ENCODE measurements around the gene SIRPG. TPM values are rescaled to one million over a fixed set of nuclear protein-coding genes. Genes with fewer than 3 reads are reported as not detected.

The SIRPG gene
- polyA plus RNA-seq, 2 of the 4 experiments (the other 2 are of a cell fraction), result not detected

GRCh38 chr20:1693427-1693826 lies 35.8 kb upstream of the SIRPG start:
- H3K27ac ChIP-seq, result no peak overlapping the region
- H3K4me3 ChIP-seq, result no peak overlapping the region
- H3K4me2 ChIP-seq, result no peak overlapping the region
- no peaks in the 10 kb centered on the region for H3K4me1 ChIP-seq
- CTCF ChIA-PET, result interaction anchor here (1.4 kb wide), 1 partner anchor 84 kb away, joined by 3 read pairs; no protein-coding TSS in a partner anchor
- DNase-seq (ENCODE audit: low read depth in 1 of 2, low spot score in 1 of 2) (no peak), FAIRE-seq (no peak), ATAC-seq (no peak)
- WGBS (ENCODE audit: missing lambda C conversion rate), result 2% methylated on average over 1 of the region's 1 CpG
- POLR2A ChIA-PET, result no interaction called here
- TF ChIP-seq KDM5A (IDR thresholded peaks at IDR 0.05) (no peak), NPAS2 (CRISPR knock-in tag; IDR thresholded peaks at IDR 0.05; ENCODE audit: borderline replicate concordance) (no peak), FOSB (CRISPR knock-in tag; IDR thresholded peaks at IDR 0.05) (no peak), RFX5 (IDR thresholded peaks at IDR 0.05) (no peak), MAFK (IDR thresholded peaks at IDR 0.05; ENCODE audit: partially characterized antibody) (no peak), ZC3H11A (IDR thresholded peaks at IDR 0.05) (no peak), CBX2 (IDR thresholded peaks at IDR 0.05; ENCODE audit: borderline replicate concordance, low read depth) (no peak), HOXA7 (CRISPR knock-in tag; IDR thresholded peaks at IDR 0.05) (no peak), RNF2 (IDR thresholded peaks at IDR 0.05; ENCODE audit: borderline replicate concordance, low read depth) (no peak), ESRRA (IDR thresholded peaks at IDR 0.05; ENCODE audit: borderline replicate concordance, low read length) (no peak), POLR2A (IDR thresholded peaks at IDR 0.05; ENCODE audit: low read length) (no peak), POLR2AphosphoS2 (conservative IDR thresholded peaks at IDR 0.05; ENCODE audit: low read length) (no peak), FOXS1 (CRISPR knock-in tag; IDR thresholded peaks at IDR 0.05) (no peak), FOSL2 (IDR thresholded peaks at IDR 0.05) (no peak), FOSL2 (CRISPR knock-in tag; IDR thresholded peaks at IDR 0.05) (no peak), HES2 (IDR thresholded peaks at IDR 0.05) (no peak), CBX8 (IDR thresholded peaks at IDR 0.05) (no peak), ZNF302 (CRISPR knock-in tag; IDR thresholded peaks at IDR 0.05) (no peak), USF2 (IDR thresholded peaks at IDR 0.05) (no peak)
- TF ChIP-seq, protein P1, sequence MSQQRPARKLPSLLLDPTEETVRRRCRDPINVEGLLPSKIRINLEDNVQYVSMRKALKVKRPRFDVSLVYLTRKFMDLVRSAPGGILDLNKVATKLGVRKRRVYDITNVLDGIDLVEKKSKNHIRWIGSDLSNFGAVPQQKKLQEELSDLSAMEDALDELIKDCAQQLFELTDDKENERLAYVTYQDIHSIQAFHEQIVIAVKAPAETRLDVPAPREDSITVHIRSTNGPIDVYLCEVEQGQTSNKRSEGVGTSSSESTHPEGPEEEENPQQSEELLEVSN (IDR thresholded peaks at IDR 0.05; ENCODE audit: borderline replicate concordance, low read depth), result no peak
- H3K9me3 ChIP-seq, result no peaks in the 10 kb centered on the region

- POLR2A ChIA-PET, result no interaction called here
Measured at GRCh38 chr20:1689721-1690120, 32.1 kb upstream of the SIRPG start.

More at GRCh38 chr20:1689721-1690120, 32.1 kb upstream of the SIRPG start:
- no peak for FAIRE-seq
- Histone ChIP-seq H3K9me3 (no peaks in the 10 kb centered on the region), H3K4me2 (no peak overlapping the region), H3K4me1 (no peaks in the 10 kb centered on the region), H3K4me3 (no peak overlapping the region), H3K27ac (no peak overlapping the region)
- 4% methylated on average over 3 of the region's 3 CpGs for WGBS (ENCODE audit: missing lambda C conversion rate)
- TF ChIP-seq JUN (IDR thresholded peaks at IDR 0.05) (no peak), MYC (IDR thresholded peaks at IDR 0.05; ENCODE audit: borderline replicate concordance, low read length) (no peak), CHD2 (IDR thresholded peaks at IDR 0.05; ENCODE audit: low read length, partially characterized antibody) (no peak), USF2 (IDR thresholded peaks at IDR 0.05) (no peak), PHF8 (IDR thresholded peaks at IDR 0.05; ENCODE audit: borderline replicate concordance, low read depth) (no peak), HOXA7 (CRISPR knock-in tag; IDR thresholded peaks at IDR 0.05) (no peak), HES2 (IDR thresholded peaks at IDR 0.05) (no peak)
- TF ChIP-seq, protein P1 (IDR thresholded peaks at IDR 0.05; ENCODE audit: borderline replicate concordance, low read depth), result no peak
- TF ChIP-seq, protein P2, sequence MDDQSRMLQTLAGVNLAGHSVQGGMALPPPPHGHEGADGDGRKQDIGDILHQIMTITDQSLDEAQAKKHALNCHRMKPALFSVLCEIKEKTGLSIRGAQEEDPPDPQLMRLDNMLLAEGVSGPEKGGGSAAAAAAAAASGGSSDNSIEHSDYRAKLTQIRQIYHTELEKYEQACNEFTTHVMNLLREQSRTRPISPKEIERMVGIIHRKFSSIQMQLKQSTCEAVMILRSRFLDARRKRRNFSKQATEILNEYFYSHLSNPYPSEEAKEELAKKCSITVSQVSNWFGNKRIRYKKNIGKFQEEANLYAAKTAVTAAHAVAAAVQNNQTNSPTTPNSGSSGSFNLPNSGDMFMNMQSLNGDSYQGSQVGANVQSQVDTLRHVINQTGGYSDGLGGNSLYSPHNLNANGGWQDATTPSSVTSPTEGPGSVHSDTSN (IDR thresholded peaks at IDR 0.05), result no peak
- ATAC-seq, result no peak
- no peak for DNase-seq (ENCODE audit: low read depth in 1 of 2, low spot score in 1 of 2)
- CTCF ChIA-PET, result interaction anchor here (1.6 kb wide), 1 partner anchor 13 kb away, joined by 4 read pairs; no protein-coding TSS in a partner anchor
